Measurements from ENCODE around the gene CDC42EP2. TPM values are rescaled to one million over a fixed set of nuclear protein-coding genes. Genes with fewer than 3 reads are reported as not detected.

The CDC42EP2 gene
- total RNA-seq, 1 donor from 2014 or later = 0.11 TPM

DNA sequence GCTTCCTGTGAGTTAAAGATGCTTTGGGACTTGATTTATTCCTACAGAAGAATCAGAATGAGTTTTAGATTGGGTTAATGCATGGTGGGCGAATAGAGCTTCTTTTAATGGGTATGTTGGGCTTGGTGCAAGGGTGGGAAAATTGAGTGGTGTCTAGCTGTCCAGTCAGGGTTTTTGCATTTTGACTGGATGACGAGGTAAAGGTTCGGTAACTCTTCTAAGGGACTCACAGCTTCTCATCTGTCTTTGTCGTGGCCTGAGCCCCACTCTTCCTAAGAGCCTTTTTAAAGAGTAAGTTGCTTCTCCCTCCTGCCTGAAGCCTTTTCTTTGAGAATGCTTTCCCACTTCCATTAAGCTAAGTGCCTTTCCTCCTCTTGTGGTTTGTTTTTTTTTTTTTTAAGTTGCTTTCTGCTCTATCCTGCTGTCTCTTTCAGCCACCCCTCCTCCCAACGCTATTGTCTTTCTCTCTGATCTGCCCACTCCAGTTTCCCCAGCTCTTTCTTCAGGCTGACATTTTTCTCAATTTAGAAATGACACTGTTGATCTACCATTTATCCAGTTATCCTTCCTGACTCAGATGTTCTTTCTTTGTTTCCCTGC is 20.1 kb downstream of the CDC42EP2 start:
- peaks cover 50% of the 10 kb centered on the region for H4K20me1 ChIP-seq (ENCODE audit: low read depth)
- TF ChIP-seq EZH2phosphoT487 (IDR thresholded peaks at IDR 0.05) = no peak
- TF ChIP-seq, protein P1, sequence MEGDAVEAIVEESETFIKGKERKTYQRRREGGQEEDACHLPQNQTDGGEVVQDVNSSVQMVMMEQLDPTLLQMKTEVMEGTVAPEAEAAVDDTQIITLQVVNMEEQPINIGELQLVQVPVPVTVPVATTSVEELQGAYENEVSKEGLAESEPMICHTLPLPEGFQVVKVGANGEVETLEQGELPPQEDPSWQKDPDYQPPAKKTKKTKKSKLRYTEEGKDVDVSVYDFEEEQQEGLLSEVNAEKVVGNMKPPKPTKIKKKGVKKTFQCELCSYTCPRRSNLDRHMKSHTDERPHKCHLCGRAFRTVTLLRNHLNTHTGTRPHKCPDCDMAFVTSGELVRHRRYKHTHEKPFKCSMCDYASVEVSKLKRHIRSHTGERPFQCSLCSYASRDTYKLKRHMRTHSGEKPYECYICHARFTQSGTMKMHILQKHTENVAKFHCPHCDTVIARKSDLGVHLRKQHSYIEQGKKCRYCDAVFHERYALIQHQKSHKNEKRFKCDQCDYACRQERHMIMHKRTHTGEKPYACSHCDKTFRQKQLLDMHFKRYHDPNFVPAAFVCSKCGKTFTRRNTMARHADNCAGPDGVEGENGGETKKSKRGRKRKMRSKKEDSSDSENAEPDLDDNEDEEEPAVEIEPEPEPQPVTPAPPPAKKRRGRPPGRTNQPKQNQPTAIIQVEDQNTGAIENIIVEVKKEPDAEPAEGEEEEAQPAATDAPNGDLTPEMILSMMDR (IDR thresholded peaks at IDR 0.05) = no peak
- TF ChIP-seq EZH2 (IDR thresholded peaks at IDR 0.05) = no peak
- peak; percentile 26 for DNase-seq (ENCODE audit: low spot score)
- peaks cover 22% of the 10 kb centered on the region for H3K4me1 Mint-ChIP-seq
- peaks cover 25% of the 10 kb centered on the region for H3F3A ChIP-seq (ENCODE audit: low read depth)
- peaks cover 5% of the 10 kb centered on the region for H3K4me1 ChIP-seq
- peak overlapping the region; percentile 63 for H3K9ac ChIP-seq
- peaks cover under 1% of the 10 kb centered on the region for H3K27me3 ChIP-seq
- H3K36me3 Mint-ChIP-seq = peaks cover 4% of the 10 kb centered on the region
- H3K9me3 Mint-ChIP-seq = no peaks in the 10 kb centered on the region
- H3K4me3 ChIP-seq = peak overlapping the region; percentile 74
- H3K27me3 Mint-ChIP-seq (ENCODE audit: insufficient read depth, low read depth) = peaks cover 6% of the 10 kb centered on the region
- peak overlapping the region; percentile 85 for H3K4me2 ChIP-seq
- no peaks in the 10 kb centered on the region for H3K9me3 ChIP-seq (ENCODE audit: low read depth)
- no peaks in the 10 kb centered on the region for H3K36me3 ChIP-seq
- no peak overlapping the region for H2AFZ ChIP-seq (replicated peaks)
- H3K27ac ChIP-seq = peak overlapping the region; percentile 18
- H3K27ac Mint-ChIP-seq = peak overlapping the region; percentile 40
- peaks cover 64% of the 10 kb centered on the region for H3K79me2 ChIP-seq (ENCODE audit: low read depth)
- peak overlapping the region; percentile 93 for H3K4me3 Mint-ChIP-seq

DNA sequence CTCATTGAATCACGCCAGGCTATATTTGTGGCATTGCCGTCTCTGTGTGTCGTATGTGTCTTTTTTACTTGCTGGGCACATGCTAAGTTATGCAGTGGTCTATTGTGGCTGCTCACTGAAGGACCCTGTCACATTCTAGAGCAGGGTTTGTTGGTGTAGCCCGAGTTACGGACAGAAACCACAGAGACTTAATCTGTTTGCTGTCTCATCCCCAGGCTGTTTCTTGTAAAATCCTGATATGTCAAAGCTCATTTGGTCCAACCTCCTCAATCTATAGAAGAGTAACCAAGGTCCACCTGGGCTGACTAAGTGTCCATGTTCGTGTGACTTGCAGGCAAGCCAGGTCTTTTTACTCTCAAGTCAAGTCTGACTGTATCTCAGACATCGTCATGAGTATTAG is 24.0 kb downstream of the CDC42EP2 start:
- peaks cover 8% of the 10 kb centered on the region for H3K36me3 ChIP-seq
- no peak overlapping the region for H3K4me2 ChIP-seq
- Mint-ChIP-seq H3K27me3 (ENCODE audit: insufficient read depth, low read depth) (peaks cover 3% of the 10 kb centered on the region), H3K36me3 (peaks cover 20% of the 10 kb centered on the region), H3K4me3 (no peak overlapping the region), H3K27ac (no peak overlapping the region), H3K4me1 (peaks cover 20% of the 10 kb centered on the region), H3K9me3 (no peaks in the 10 kb centered on the region)
- peaks cover 13% of the 10 kb centered on the region for H3F3A ChIP-seq (ENCODE audit: low read depth)
- peaks cover 5% of the 10 kb centered on the region for H3K4me1 ChIP-seq
- H2AFZ ChIP-seq (replicated peaks) = no peak overlapping the region
- no peaks in the 10 kb centered on the region for H3K27me3 ChIP-seq
- H3K79me2 ChIP-seq (ENCODE audit: low read depth) = peaks cover 72% of the 10 kb centered on the region
- no peak overlapping the region for H3K27ac ChIP-seq
- TF ChIP-seq EZH2phosphoT487 (IDR thresholded peaks at IDR 0.05) = no peak
- TF ChIP-seq EZH2 (IDR thresholded peaks at IDR 0.05) = no peak
- TF ChIP-seq, protein P1 (IDR thresholded peaks at IDR 0.05) = no peak
- H3K9ac ChIP-seq = no peak overlapping the region
- DNase-seq (ENCODE audit: low spot score) = no peak
- H3K9me3 ChIP-seq (ENCODE audit: low read depth) = no peaks in the 10 kb centered on the region
- no peak overlapping the region for H3K4me3 ChIP-seq
- H4K20me1 ChIP-seq (ENCODE audit: low read depth) = peaks cover 74% of the 10 kb centered on the region

DNA sequence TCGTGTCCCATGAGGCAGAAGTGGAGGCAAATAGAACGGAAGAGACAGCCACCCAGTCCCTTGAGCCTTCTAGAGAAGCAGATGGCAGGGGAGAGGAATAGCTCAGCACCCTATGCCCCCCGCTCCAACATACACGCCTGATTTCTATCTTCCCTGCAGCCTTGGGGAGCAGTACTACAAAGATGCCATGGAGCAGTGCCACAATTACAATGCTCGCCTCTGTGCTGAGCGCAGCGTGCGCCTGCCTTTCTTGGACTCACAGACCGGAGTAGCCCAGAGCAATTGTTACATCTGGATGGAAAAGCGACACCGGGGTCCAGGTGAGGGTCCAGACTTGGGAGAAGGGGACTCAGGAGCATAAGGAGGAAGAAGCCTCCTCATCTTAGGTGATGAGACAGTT is 25.6 kb downstream of the CDC42EP2 start:
- Histone ChIP-seq H3K27me3 (no peaks in the 10 kb centered on the region), H3K9ac (no peak overlapping the region), H2AFZ (replicated peaks) (no peak overlapping the region), H3K4me1 (peaks cover 3% of the 10 kb centered on the region), H3K36me3 (peaks cover 8% of the 10 kb centered on the region), H3K79me2 (ENCODE audit: low read depth) (peaks cover 56% of the 10 kb centered on the region), H3K4me3 (no peak overlapping the region), H4K20me1 (ENCODE audit: low read depth) (peaks cover 67% of the 10 kb centered on the region), H3F3A (ENCODE audit: low read depth) (peaks cover 3% of the 10 kb centered on the region), H3K4me2 (no peak overlapping the region), H3K9me3 (ENCODE audit: low read depth) (no peaks in the 10 kb centered on the region), H3K27ac (no peak overlapping the region)
- no peak overlapping the region for H3K27ac Mint-ChIP-seq
- peaks cover 29% of the 10 kb centered on the region for H3K36me3 Mint-ChIP-seq
- no peak for DNase-seq (ENCODE audit: low spot score)
- peaks cover 10% of the 10 kb centered on the region for H3K4me1 Mint-ChIP-seq
- H3K9me3 Mint-ChIP-seq = no peaks in the 10 kb centered on the region
- peaks cover 2% of the 10 kb centered on the region for H3K27me3 Mint-ChIP-seq (ENCODE audit: insufficient read depth, low read depth)
- TF ChIP-seq EZH2 (IDR thresholded peaks at IDR 0.05) (no peak), EZH2phosphoT487 (IDR thresholded peaks at IDR 0.05) (no peak)
- TF ChIP-seq, protein P1 (IDR thresholded peaks at IDR 0.05) = no peak
- H3K4me3 Mint-ChIP-seq = no peak overlapping the region
